ENCODE measurements around the gene MRGPRD. TPM values are rescaled to one million over a fixed set of nuclear protein-coding genes. Genes with fewer than 3 reads are reported as not detected.

MRGPRD gene
- polyA plus RNA-seq, 1 experiment, result not detected

- H3K4me3 ChIP-seq (ENCODE audit: low read depth, low read length), result no peak overlapping the region
- no peaks in the 10 kb centered on the region for H3K27me3 ChIP-seq (ENCODE audit: control insufficient read depth, insufficient read depth, low read length)
- ChIA-PET POLR2A (no interaction called here), CTCF (interaction anchor here (0.6 kb wide), 1 partner anchor 102 kb away, joined by 3 read pairs; no protein-coding TSS in a partner anchor)
- TF ChIP-seq, protein P1, sequence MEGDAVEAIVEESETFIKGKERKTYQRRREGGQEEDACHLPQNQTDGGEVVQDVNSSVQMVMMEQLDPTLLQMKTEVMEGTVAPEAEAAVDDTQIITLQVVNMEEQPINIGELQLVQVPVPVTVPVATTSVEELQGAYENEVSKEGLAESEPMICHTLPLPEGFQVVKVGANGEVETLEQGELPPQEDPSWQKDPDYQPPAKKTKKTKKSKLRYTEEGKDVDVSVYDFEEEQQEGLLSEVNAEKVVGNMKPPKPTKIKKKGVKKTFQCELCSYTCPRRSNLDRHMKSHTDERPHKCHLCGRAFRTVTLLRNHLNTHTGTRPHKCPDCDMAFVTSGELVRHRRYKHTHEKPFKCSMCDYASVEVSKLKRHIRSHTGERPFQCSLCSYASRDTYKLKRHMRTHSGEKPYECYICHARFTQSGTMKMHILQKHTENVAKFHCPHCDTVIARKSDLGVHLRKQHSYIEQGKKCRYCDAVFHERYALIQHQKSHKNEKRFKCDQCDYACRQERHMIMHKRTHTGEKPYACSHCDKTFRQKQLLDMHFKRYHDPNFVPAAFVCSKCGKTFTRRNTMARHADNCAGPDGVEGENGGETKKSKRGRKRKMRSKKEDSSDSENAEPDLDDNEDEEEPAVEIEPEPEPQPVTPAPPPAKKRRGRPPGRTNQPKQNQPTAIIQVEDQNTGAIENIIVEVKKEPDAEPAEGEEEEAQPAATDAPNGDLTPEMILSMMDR (IDR thresholded peaks at IDR 0.05; ENCODE audit: insufficient read depth, low read depth, low read length), result no peak
- peaks cover 28% of the 10 kb centered on the region for H3K36me3 ChIP-seq (ENCODE audit: control insufficient read depth, insufficient read depth, low read length)
- no peak for DNase-seq (ENCODE audit: low read depth)
Observed at GRCh38 chr11:68939583-68940555, 40.9 kb downstream of the MRGPRD start.

DNA sequence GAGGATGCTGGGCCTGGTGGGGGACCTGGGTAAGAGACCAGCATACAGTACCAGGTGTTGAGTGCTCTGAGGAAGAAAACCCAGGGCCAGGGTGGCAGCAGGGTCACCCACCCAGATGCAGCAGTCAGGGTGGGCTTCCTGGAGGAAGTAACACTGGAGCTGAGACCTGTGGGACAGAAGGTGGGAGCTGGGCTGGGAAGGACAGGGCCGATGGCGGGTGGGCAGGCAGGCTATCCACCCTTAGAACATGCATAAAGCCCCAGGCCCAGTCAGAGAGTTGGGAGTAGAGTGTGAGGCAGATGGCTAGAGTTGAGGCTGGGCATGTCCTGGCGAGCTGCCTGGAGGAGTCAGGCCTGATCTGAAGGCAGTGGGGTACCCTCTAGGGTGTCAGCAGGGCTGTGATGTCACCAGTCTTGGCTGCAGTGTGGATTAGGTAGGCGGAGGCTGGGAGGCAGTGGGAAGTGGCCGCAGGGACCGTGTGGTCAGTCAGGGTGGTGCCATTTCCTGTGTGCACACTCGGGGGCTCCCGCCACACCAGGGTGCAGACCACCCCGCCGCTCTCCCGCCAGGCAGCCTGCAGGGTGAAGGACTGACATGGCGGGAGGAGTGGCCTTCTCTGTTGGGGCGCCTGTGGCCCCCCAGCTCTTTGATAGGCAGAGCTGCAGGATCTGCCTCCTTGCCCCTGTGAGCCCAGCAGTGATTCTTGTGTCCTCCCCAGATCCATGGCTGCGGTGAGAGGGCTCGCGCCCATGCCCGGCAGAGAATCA is 41.8 kb downstream of the MRGPRD start:
- Histone ChIP-seq H3K4me3 (ENCODE audit: low read depth, low read length) (no peak overlapping the region), H3K36me3 (ENCODE audit: control insufficient read depth, insufficient read depth, low read length) (peaks cover 29% of the 10 kb centered on the region), H3K27me3 (ENCODE audit: control insufficient read depth, insufficient read depth, low read length) (no peaks in the 10 kb centered on the region)
- TF ChIP-seq, protein P1 (IDR thresholded peaks at IDR 0.05; ENCODE audit: insufficient read depth, low read depth, low read length), result no peak
- DNase-seq (ENCODE audit: low read depth), result no peak
- ChIA-PET POLR2A (no interaction called here), CTCF (interaction anchor here (0.6 to 1.1 kb wide), 2 partner anchors 49 to 101 kb away, joined by 3 read pairs; no protein-coding TSS in a partner anchor)

- TF ChIP-seq, protein P1 (IDR thresholded peaks at IDR 0.05; ENCODE audit: insufficient read depth, low read depth, low read length), result no peak
- ChIA-PET POLR2A (no interaction called here), CTCF (interaction anchor here (1.1 kb wide), 1 partner anchor 48 kb away, joined by 3 read pairs; no protein-coding TSS in a partner anchor)
Observed at GRCh38 chr11:68938088-68938487, 42.7 kb downstream of the MRGPRD start.

GRCh38 chr11:68936676-68937620 is 43.8 kb downstream of the MRGPRD start:
- TF ChIP-seq, protein P1 (IDR thresholded peaks at IDR 0.05; ENCODE audit: insufficient read depth, low read depth, low read length), result no peak
- H3K4me3 ChIP-seq (ENCODE audit: low read depth, low read length), result no peak overlapping the region
- CTCF ChIA-PET, result no interaction called here
- peaks cover 32% of the 10 kb centered on the region for H3K36me3 ChIP-seq (ENCODE audit: control insufficient read depth, insufficient read depth, low read length)
- POLR2A ChIA-PET, result no interaction called here
- DNase-seq (ENCODE audit: low read depth), result no peak
- no peaks in the 10 kb centered on the region for H3K27me3 ChIP-seq (ENCODE audit: control insufficient read depth, insufficient read depth, low read length)

More at GRCh38 chr11:68938088-68938487, 42.7 kb downstream of the MRGPRD start:
- Histone ChIP-seq H3K4me3 (ENCODE audit: low read depth, low read length) (no peak overlapping the region), H3K27me3 (ENCODE audit: control insufficient read depth, insufficient read depth, low read length) (no peaks in the 10 kb centered on the region), H3K36me3 (ENCODE audit: control insufficient read depth, insufficient read depth, low read length) (peaks cover 32% of the 10 kb centered on the region)
- DNase-seq (ENCODE audit: low read depth), result no peak
